Stimulated activated CD8-positive, alpha-beta memory T cell treated with anti-CD3 and anti-CD28 coated beads, Interleukin-7, amount 100 ng/mL, for 1 hour (primary cell): ENCODE data around the gene HOXB13.

Source experiments
- DNase-seq, 2 donors: peaks; one replicate each; pipeline ENCODE4 v3.0.0-alpha.2; 2020; ENCODE audit warnings: low read depth in 2 of 2

Gene HOXB13

GRCh38 chr17:48728232-48729231 lies at the start of gene HOXB13:
HOXB13 (minus strand) TSS chr17:48728750; CDS start chr17:48728593, 157 bp downstream.
- DNase-seq, result no peak

DNA sequence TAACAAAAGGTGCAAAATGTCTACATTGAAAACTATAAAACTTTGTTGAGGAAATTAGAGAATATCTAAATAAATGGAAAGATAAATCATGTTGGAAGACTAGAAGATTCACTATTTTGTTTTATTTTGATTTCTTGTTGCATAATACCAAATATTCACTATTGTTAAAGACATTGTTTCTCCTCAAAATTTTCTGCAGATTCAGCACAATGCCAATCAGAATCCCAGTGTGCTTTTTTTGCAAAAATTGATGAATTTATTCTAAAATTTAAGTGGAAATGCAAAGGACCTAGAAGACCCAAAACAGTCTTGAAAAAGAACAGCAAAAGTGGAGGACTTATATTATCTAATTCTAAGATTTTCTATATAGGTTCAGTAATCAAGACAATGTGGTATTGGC lies 48.1 kb upstream of the HOXB13 start:
- DNase-seq, result no peak

- no peak for DNase-seq
Observed at GRCh38 chr17:48773245-48773644, 44.7 kb upstream of the HOXB13 start.

- DNase-seq, result no peak
Observed at GRCh38 chr17:48770954-48771353, 42.4 kb upstream of the HOXB13 start.

DNA sequence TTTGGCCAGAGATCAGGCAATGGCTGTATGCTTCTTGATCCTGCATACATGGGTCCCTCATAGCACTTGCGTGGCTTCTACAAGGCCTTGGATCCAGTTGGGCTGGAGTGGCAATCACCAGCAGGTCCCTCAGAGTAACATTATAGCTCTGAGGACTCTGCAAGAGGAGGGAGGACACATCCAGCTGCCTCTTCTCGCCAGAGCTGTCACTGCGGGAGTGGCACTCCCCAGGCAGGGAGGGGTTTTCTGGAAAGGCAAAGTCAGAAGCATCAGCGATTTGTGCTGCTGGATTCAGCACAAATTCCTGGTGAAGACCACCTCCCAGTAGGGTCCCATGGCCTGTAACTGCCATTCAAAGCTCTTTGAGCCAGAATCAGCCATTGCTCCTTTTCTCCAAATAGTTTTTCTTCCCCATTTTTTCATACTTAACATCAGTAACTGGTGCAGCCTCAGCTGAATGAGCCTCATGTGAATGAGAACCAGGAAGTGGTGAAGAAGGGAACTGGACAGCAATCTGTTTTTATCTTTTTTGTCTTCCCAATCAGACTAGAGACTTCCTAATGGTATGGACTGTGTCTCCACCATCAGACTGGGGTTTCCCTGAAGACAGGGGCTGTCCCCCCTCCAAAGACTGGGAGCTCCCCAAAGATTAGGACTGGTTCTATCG lies 40.6 kb upstream of the HOXB13 start:
- DNase-seq, result no peak

- no peak for DNase-seq
Observed at GRCh38 chr17:48767263-48767774, 38.8 kb upstream of the HOXB13 start.

DNA sequence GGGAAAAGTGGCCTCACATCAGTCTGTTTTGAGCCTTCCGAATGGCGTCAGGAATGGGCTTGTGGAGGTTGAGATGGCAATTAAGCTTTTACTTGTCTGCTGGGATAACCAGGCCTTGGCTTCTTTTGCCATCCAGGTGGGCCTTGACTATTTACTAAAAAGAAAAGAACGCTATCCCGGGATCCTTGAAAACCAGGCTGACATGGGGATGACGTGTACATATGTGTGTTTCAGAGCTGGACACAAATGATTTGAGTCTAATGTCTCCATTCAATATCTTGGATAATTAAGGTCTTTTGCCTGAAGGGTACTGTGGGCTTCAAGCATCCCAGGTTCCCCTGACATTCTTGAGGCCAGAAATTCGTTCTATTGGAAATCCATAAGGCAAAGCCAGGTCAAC lies 32.6 kb upstream of the HOXB13 start:
- DNase-seq, result no peak

DNA sequence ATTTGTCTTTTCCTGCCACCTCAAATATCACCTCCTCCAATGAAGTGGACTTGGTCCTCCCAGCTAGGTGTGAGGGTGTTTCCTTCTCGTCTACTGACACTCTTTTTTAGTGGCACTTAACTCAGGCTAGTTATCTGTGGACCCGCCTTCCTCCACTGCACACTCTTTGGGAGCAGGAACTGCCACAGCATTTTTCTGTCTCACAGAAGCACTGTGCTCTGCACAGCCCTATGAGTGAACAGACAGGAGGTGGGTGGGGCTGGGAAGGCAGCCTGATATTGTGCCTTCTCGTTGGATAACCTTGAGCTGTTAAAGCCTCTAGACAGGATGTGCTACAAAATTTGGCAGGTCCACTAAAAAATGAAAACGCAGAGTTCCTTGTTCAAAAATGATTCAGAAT lies 31.9 kb upstream of the HOXB13 start:
- no peak for DNase-seq

DNA sequence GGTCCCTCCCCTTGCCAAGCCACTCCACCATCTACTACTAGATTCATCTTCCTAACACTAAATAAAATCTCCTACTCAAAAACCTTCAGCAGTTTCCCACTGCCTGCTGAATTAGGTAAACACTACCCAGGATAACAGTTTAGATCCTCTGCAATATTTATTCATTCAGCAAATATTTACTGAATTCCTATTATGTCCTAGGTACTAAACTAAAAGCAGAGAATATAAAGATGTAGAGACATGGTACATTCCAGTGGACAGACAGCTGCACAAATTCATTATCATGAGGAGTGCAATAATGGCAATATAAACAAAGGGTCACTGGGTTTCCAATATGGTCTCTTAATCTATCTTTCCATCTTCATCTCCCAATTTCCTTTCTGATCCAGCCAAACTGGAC lies 30.7 kb upstream of the HOXB13 start:
- DNase-seq, result no peak

DNA sequence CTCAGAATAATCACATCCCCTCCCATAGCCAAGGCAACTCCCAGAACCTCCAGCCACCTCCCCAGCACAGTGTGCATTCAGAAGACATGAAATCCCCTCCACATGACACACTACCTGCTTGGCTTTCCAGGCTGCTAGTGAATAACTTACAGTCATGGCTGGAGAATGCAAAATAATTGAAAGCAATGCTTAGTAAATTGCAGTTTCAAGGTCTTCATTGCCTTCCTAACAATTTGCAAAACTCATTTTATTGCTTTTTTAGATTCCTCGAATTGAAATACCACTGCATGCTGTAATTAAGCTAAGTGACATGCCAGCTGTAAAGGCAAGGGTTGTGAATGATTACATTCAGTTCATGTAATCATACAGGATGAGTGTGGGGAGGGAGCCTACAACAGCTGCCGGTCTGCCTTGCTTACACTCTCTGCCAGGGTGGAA lies 29.0 kb upstream of the HOXB13 start:
- no peak for DNase-seq

DNA sequence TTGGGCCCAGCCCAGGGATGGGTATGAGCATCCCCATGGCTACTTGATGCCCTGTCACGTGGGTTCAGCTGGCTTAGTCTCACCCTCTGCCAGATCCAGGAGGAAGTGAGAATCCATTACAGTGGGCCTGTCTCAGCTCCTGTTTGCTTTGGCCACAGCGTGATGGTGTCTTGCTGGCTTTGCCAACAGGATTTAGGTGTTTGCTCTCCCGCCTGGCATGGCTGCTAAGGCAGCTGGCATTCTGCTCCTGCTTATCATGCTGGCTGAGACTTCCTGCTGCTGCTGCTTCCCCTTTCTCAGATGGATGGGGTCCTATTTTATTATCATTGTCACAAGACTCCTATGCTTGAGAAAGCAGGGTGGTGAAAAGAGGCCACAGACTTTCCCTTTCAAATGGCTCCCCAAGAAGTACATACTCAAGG lies 28.3 kb upstream of the HOXB13 start:
- no peak for DNase-seq

DNA sequence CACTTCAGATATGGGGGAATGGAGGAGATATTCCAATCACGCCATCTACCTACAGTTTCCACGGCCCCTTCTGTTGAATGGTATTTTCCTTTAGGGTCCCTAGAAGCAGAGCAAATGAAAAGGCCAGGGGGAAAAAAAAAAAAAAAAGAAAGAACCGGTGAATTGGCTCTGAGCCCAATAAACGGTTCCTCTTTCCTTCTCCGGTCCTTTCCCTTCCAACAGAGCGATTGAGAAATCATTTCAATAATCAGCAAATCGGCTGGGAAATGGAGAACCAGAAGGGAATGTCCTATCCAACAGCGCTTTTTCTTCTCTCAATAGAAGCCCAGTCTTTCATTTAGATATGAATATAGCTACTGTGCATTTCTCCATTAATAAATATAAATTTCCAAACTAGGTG lies 26.8 kb upstream of the HOXB13 start:
- DNase-seq, result no peak

DNA sequence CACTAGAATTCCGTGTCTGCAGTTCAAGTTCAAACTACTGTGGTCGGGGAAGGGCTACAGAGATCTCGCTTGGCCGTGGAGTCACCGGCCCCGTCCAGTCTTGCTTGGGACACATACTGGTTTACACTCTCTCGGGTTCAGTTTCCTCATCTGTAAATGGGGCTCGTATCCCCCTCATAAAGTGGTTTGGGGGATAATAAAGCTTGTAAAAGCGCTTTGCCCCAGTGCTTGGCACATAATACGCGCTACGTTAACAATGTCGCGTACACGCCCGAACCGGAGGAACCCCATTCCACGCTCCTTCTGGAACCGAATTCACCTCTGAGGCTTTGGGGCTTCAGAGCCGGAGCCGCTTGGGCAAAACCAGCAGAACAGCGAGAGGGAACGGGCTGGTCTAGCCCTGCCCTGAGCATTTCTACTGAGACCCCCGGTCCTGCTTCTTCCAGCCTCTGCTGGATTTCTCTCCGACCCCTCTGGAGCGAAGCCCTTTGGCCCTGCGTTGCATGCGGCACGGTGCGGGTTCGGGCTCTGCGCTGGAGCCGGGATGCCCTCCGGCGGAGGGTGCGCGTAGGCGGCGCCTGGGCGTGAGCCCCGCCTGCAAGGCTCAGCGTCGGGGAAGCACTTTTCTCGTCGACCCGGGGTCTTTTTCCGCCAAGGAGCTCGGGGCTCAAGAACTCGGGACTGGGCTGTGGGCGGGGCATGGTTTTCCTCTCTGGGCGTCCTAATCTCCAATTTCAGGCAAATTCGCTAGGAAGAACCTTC lies 26.1 kb upstream of the HOXB13 start:
- no peak for DNase-seq

GRCh38 chr17:48753794-48754499 lies 25.4 kb upstream of the HOXB13 start:
- no peak for DNase-seq

DNA sequence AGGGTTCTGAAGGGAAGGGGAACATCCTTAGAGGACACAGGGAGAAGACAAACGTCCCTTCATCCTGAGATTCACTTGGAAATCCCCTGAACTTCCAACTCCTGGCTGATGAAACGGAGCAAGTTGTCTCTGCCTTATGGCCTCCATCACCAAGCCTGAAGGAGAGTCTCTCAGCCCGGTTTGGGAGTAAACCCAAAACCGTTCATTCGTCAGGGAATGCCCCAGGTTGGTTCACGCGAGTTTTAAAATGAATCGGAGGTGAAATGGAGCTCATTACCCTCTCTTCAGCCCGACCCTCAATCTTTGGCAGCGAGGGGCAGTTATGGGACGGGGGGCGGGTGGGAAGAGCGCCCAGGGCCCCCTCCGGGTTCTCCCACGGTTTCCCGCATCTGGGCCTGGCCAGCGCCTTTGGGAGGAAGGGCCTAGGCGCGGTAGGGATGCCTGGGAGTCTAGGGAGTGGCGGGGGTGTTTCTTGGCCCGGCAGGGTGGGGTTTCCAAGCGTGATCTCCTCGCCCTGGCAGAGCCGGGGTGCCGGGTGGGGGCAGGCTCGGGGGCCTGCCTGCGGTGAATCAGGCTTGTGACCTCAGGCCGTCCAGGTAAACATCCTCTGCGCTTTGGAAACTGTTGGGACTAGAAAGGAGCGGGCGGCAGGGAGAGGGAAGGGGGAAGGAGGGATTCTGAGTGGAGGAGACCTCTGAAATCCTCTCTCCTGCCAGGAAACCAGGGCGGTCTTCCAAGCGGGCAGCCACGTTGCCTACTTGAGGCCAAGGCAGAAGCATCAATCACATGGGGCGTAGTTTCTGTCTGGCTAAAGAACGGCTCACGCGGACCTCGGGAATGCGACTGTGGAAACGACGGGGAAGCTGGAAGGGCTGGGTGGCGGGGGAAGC lies 24.1 kb upstream of the HOXB13 start:
- DNase-seq, result no peak

GRCh38 chr17:48751733-48752398 lies 23.3 kb upstream of the HOXB13 start:
- DNase-seq, result no peak

GRCh38 chr17:48751172-48751571 lies 22.6 kb upstream of the HOXB13 start:
- no peak for DNase-seq

- no peak for DNase-seq
Observed at GRCh38 chr17:48749621-48750553, 21.3 kb upstream of the HOXB13 start.
